Right lobe of liver (tissue), 6 donors: ENCODE measurements around the gene GGPS1. TPM values are rescaled to one million over a fixed set of nuclear protein-coding genes. Genes with fewer than 3 reads are reported as not detected.

Source experiments
- ATAC-seq, 4 donors: fragments of 200-7000 bp; cut with Tn5 transposase; one replicate each; pipeline ENCODE4 v1.9.1; 2020; ENCODE audit warnings: mild to moderate bottlenecking in 4 of 4, moderate library complexity in 4 of 4
- DNase-seq, 3 donors: peaks; one replicate each; pipeline ENCODE4 v3.0.0-alpha.2; 2020
- H3K27ac ChIP-seq, 3 donors: fragments of 200-600 bp; one replicate each; pipeline ENCODE4 v1.8.0; 2022
- H3K27me3 ChIP-seq, 2 donors: fragments of 200-600 bp; one replicate each; pipeline ENCODE4 v1.8.0; 2022
- H3K36me3 ChIP-seq, 4 donors: fragments of 200-600 bp; sonication (generic) in 1 of 4; one replicate each; pipeline versions ENCODE4 v1.5.1 to v1.8.0; 2017 to 2022; ENCODE audit warnings: control low read depth in 1 of 4
- H3K4me1 ChIP-seq, 4 donors: fragments of 200-600 bp; sonication (generic) in 1 of 4; one replicate each; pipeline versions ENCODE4 v1.5.1 to v1.8.0; 2017 to 2022; ENCODE audit warnings: control low read depth in 1 of 4
- H3K4me3 ChIP-seq, 3 donors: fragments of 200-600 bp; one replicate each; pipeline ENCODE4 v1.8.0; 2022
- H3K9me3 ChIP-seq, 4 donors: fragments of 200-600 bp; sonication (generic) in 1 of 4; one replicate each; pipeline versions ENCODE4 v1.5.1 to v1.8.0; 2017 to 2022; ENCODE audit warnings: control low read depth in 1 of 4
- CTCF ChIP-seq, 4 donors: fragments of 200-600 bp in 3 of 4; fragments of 450-650 bp in 1 of 4; IDR thresholded peaks; one replicate each; pipeline versions ENCODE4 v1.5.1 to v1.8.0; 2016 to 2022; ENCODE audit warnings: antibody characterized with exemption in 4 of 4, mild to moderate bottlenecking in 2 of 4
- POLR2A ChIP-seq: fragments of 450-650 bp; IDR thresholded peaks from one replicate; pipeline ENCODE4 v1.6.1; 2017; ENCODE audit warnings: antibody characterized with exemption, mild to moderate bottlenecking
- WGBS: methylation state at CpG from one replicate; pipeline ENCODE4 v1.1.6; 2018; ENCODE audit warnings: low coverage, low lambda C conversion rate; ENCODE audit not compliant: insufficient coverage; ENCODE audit errors: missing lambda C conversion rate; 5-methylcytosine and 5-hydroxymethylcytosine counted together
- intact Hi-C, 2 donors: fragments of 100-400 bp; cut with DNase I; formaldehyde crosslinking; loops; one replicate each; pipeline versions ENCODE4 v1.11.2 to v1.14.1; 2022
- total RNA-seq, 6 experiments: library from RNA; depleted of rRNA in 2 of 6; stranded (reverse); fragments of >200 nt in 2 of 6; fragmentation: NEBNext Ultra II Directional in 3 of 6; extraction: Animal tissue kit (Norgen Biotek cat#: 25700) in 3 of 6; gene quantifications; one replicate each; pipeline versions ENCODE4 v1.1.0 to v1.2.4, GENCODE V29; 2016 to 2023
- donor health status: DM: no; HTN: yes; CAD: no.
- donor health status: DM: no; HTN: no; CAD: no.
- donor health status: DM: no; HTN: no; CAD: no.
- donor health status: DM: no; HTN: yes; CAD: no.
- donor health status: DM: no; HTN: yes; CAD: no.

The GGPS1 gene
- total RNA-seq, 6 experiments from 2014 or later: 7.8 to 12.1 (median 10.6) TPM

- TF ChIP-seq POLR2A (no peak), CTCF (IDR thresholded peaks at IDR 0.05) (no peak)
- H3K9me3 ChIP-seq: no peaks in the 10 kb centered on the region
- no peak overlapping the region for H3K27ac ChIP-seq
- 91% methylated on average over 4 of the region's 6 CpGs for WGBS
- DNase-seq: no peak
- H3K36me3 ChIP-seq: no peaks in the 10 kb centered on the region
- no peak for ATAC-seq
- H3K4me1 ChIP-seq: no peaks in the 10 kb centered on the region
- intact Hi-C loops: no loop called here
- no peaks in the 10 kb centered on the region for H3K27me3 ChIP-seq
- H3K4me3 ChIP-seq: no peak overlapping the region
Observed at GRCh38 chr1:235284231-235284769, 44.1 kb upstream of the GGPS1 start.

- Histone ChIP-seq H3K27ac (no peak overlapping the region), H3K9me3 (no peaks in the 10 kb centered on the region)
Observed at GRCh38 chr1:235286667-235287066, 41.7 kb upstream of the GGPS1 start.

GRCh38 chr1:235287208-235287882 is 41.0 kb upstream of the GGPS1 start:
- H3K9me3 ChIP-seq: no peaks in the 10 kb centered on the region
- ATAC-seq (no peak), DNase-seq (no peak)
- H3K4me1 ChIP-seq: peaks cover 0 to 3% (median 0%) of the 10 kb centered on the region in 4 donors
- intact Hi-C loops: no loop called here
- H3K4me3 ChIP-seq: no peak overlapping the region
- H3K27ac ChIP-seq: no peak overlapping the region
- no peak for TF ChIP-seq CTCF (IDR thresholded peaks at IDR 0.05)
- TF ChIP-seq POLR2A: no peak
- H3K36me3 ChIP-seq: no peaks in the 10 kb centered on the region
- no peaks in the 10 kb centered on the region for H3K27me3 ChIP-seq
- WGBS: 93% methylated on average over 4 of the region's 4 CpGs

More at GRCh38 chr1:235286667-235287066, 41.7 kb upstream of the GGPS1 start:
- no peak for DNase-seq
- WGBS: 86% methylated on average over 1 of the region's 1 CpG
- Histone ChIP-seq H3K27me3 (no peaks in the 10 kb centered on the region), H3K4me3 (no peak overlapping the region), H3K4me1 (no peaks in the 10 kb centered on the region), H3K36me3 (no peaks in the 10 kb centered on the region)
- intact Hi-C loops: no loop called here
- TF ChIP-seq POLR2A: no peak
- TF ChIP-seq CTCF (IDR thresholded peaks at IDR 0.05): no peak
- ATAC-seq: no peak

GRCh38 chr1:235289859-235290739 is 38.3 kb upstream of the GGPS1 start:
- H3K36me3 ChIP-seq: no peaks in the 10 kb centered on the region
- no peak overlapping the region for H3K27ac ChIP-seq
- intact Hi-C loops: no loop called here
- TF ChIP-seq CTCF (IDR thresholded peaks at IDR 0.05) (no peak), POLR2A (no peak)
- peaks cover 0 to 9% (median 0%) of the 10 kb centered on the region in 4 donors for H3K4me1 ChIP-seq
- WGBS: 89% methylated on average over 10 of the region's 12 CpGs
- H3K9me3 ChIP-seq: no peaks in the 10 kb centered on the region
- ATAC-seq: no peak
- H3K27me3 ChIP-seq: no peaks in the 10 kb centered on the region
- no peak overlapping the region for H3K4me3 ChIP-seq
- DNase-seq: no peak
